AG04450 (cell line): ENCODE data around the gene TRNT1. TPM values are rescaled to one million over a fixed set of nuclear protein-coding genes. Genes with fewer than 3 reads are reported as not detected.
A peak's percentile ranks its signal among the peaks of the same experiment; 100 is the strongest.

Experiments used
- CTCF ChIA-PET: fragments of 300-600, 350-600 bp; formaldehyde crosslinking; extraction: SDS; loops from one replicate; lab custom pipeline; 2022; ENCODE audit warnings: antibody characterized with exemption, inconsistent platforms; lab: Charles Lee
- POLR2A ChIA-PET: fragments of 350-600 bp; formaldehyde crosslinking; extraction: SDS; loops from one replicate; lab custom pipeline; 2021; ENCODE audit warnings: antibody characterized with exemption, inconsistent platforms; lab: Yijun Ruan, JAX
- DNase-seq: peaks from one replicate; pipeline ENCODE4 v3.0.0-alpha.2; 2011; ENCODE audit warnings: low read depth, low spot score
- H3K27ac ChIP-seq: one replicate; pipeline ENCODE4 v1.5.1; 2012; ENCODE audit warnings: low read depth, low read length, control low read depth
- H3K27me3 ChIP-seq: one replicate; pipeline ENCODE4 v1.6.0; 2012; ENCODE audit warnings: low read length; ENCODE audit not compliant: control insufficient read depth, insufficient read depth
- H3K4me3 ChIP-seq: 2 replicates; pipeline ENCODE4 v1.5.1; 2011; ENCODE audit warnings: mild to moderate bottlenecking, low read depth, low read length, control low read depth
- H3K9me3 ChIP-seq: 2 replicates; pipeline ENCODE4 v1.5.1; 2012; ENCODE audit warnings: low read length; ENCODE audit not compliant: control insufficient read depth, insufficient read depth
- CTCF ChIP-seq: IDR thresholded peaks from 2 replicates; pipeline ENCODE4 v1.5.1; 2011; ENCODE audit warnings: low read depth, low read length, control low read depth, inconsistent platforms
- polyA plus RNA-seq: library from polyadenylated mRNA; depleted of rRNA; stranded (reverse); fragments of >200 nt; gene quantifications from 2 replicates; pipeline ENCODE4 v1.2.3, GENCODE V29; 2011

TRNT1 gene
- polyA plus RNA-seq, 1 experiment, result 15.7 TPM

- DNase-seq, result no peak
- ChIA-PET CTCF (interaction anchor here (1.7 kb wide), 1 partner anchor 20 kb away, joined by 8 read pairs; no protein-coding TSS in a partner anchor), POLR2A (no interaction called here)
- no peak overlapping the region for H3K27ac ChIP-seq
- H3K9me3 ChIP-seq, result no peaks in the 10 kb centered on the region
- no peak overlapping the region for H3K4me3 ChIP-seq
- TF ChIP-seq CTCF, result no peak
- H3K27me3 ChIP-seq, result no peaks in the 10 kb centered on the region
Measured at GRCh38 chr3:3172627-3173026, 45.9 kb downstream of the TRNT1 start.

GRCh38 chr3:3177861-3178497, 51.2 kb downstream of the TRNT1 start:
- Histone ChIP-seq H3K9me3 (no peaks in the 10 kb centered on the region), H3K27ac (no peak overlapping the region), H3K4me3 (peak overlapping the region; percentile 94; the same call in 1 of the 2 replicates), H3K27me3 (no peaks in the 10 kb centered on the region)
- CTCF ChIA-PET, result interaction anchor here (1.0 to 1.4 kb wide), 3 partner anchors 9 to 22 kb away, joined by 3 to 6 read pairs (median 5); no protein-coding TSS in a partner anchor
- no peak for TF ChIP-seq CTCF
- DNase-seq, result no peak
- POLR2A ChIA-PET, result no interaction called here

- no peak for DNase-seq
- CTCF ChIA-PET, result interaction anchor here (0.6 to 3.5 kb wide), 13 partner anchors 8 to 1436 kb away, joined by 3 to 13 read pairs (median 5); no protein-coding TSS in a partner anchor
- Histone ChIP-seq H3K27me3 (no peaks in the 10 kb centered on the region), H3K4me3 (peak overlapping the region; percentile 94), H3K9me3 (no peaks in the 10 kb centered on the region), H3K27ac (no peak overlapping the region)
- no peak for TF ChIP-seq CTCF
- POLR2A ChIA-PET, result no interaction called here
Measured at GRCh38 chr3:3178498-3179328, 52.0 kb downstream of the TRNT1 start.

DNA sequence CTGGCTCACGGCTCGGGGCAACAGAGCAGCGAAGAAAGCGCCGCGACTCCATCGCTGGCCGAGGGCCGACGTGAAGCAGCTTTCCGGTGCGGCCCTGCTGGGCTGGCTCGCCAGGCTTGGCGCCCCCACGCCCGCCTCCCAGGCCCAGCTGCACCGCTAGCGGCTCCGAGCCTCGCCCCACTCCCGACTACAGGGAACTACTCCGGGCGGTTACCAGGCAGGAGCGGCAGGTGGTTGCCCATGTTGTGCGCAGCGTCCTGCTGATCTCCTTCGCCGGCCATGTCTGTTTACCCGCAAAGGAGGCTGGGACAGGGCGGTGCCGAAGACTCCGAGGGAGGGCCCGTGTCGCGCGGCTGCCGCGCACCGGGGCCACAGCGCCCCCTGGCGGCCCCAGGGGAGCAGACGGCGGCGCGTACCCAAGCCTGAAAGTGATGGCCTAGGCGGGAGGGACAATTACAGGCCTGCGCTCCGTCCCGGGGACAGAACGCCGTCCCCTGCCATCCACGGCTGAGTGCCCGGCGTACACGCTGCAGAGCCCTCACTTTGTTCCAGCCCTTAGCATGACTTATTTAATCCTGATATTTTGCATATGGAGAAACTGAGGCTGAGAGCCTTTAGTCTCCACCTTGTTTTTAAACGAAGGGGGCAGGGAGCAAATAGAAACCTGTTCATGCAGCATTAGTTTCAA, 52.8 kb downstream of the TRNT1 start, which contains the start of gene CRBN:
CRBN (minus strand) TSS at position 285 of the 688 bp plus-strand sequence; CDS start at position 281, 4 bp downstream.
- no peaks in the 10 kb centered on the region for H3K27me3 ChIP-seq
- DNase-seq, result peak; percentile 43
- no peak within 1 kb of the TSS for H3K27ac ChIP-seq
- ChIA-PET CTCF (interaction anchor here (0.6 to 3.5 kb wide), 12 partner anchors 9 to 1435 kb away, joined by 3 to 13 read pairs (median 5); no protein-coding TSS in a partner anchor), POLR2A (no interaction called here)
- TF ChIP-seq CTCF, result peak; percentile 91
- no peaks in the 10 kb centered on the region for H3K9me3 ChIP-seq
- peak within 1 kb of the TSS; percentile 94 for H3K4me3 ChIP-seq
